NCI-H1105 (cell line): ENCODE data around the gene VPS13D.

Experiments
- DNase-seq: peaks from one replicate; lab custom pipeline; 2025; lab: John Stamatoyannopoulos, UW

Gene VPS13D

GRCh38 chr1:12540580-12541273, 310.9 kb downstream of the VPS13D start:
- no peak for DNase-seq

GRCh38 chr1:12541274-12542137, 311.7 kb downstream of the VPS13D start:
- no peak for DNase-seq

- no peak for DNase-seq
These were observed 312.3 kb downstream of the VPS13D start for GRCh38 chr1:12542138-12542465.

GRCh38 chr1:12542616-12543592, 313.1 kb downstream of the VPS13D start:
- DNase-seq = no peak

- no peak for DNase-seq
These were observed 313.9 kb downstream of the VPS13D start for GRCh38 chr1:12543740-12544154.

- DNase-seq = no peak
These were observed 314.5 kb downstream of the VPS13D start for GRCh38 chr1:12544357-12544756.

GRCh38 chr1:12544992-12545391, 315.2 kb downstream of the VPS13D start:
- no peak for DNase-seq

GRCh38 chr1:12546771-12547585, 317.1 kb downstream of the VPS13D start:
- no peak for DNase-seq

- DNase-seq = no peak
These were observed 317.9 kb downstream of the VPS13D start for GRCh38 chr1:12547586-12548225.

- DNase-seq = no peak
These were observed 318.6 kb downstream of the VPS13D start for GRCh38 chr1:12548279-12548972.

GRCh38 chr1:12548973-12549459, 319.2 kb downstream of the VPS13D start:
- no peak for DNase-seq

GRCh38 chr1:12549460-12550349, 319.9 kb downstream of the VPS13D start:
- DNase-seq = no peak

GRCh38 chr1:12551584-12551983, 321.8 kb downstream of the VPS13D start:
- no peak for DNase-seq

- no peak for DNase-seq
These were observed 322.5 kb downstream of the VPS13D start for GRCh38 chr1:12552111-12552888.

- DNase-seq = no peak
These were observed 323.4 kb downstream of the VPS13D start for GRCh38 chr1:12552951-12553921.

GRCh38 chr1:12553963-12554362, 324.1 kb downstream of the VPS13D start:
- no peak for DNase-seq
